LNCaP clone FGC (cell line): ENCODE measurements around the gene OVCH1.

Experiments used
- DNase-seq: peaks from one replicate; pipeline ENCODE4 v3.0.0-alpha.2; 2011; ENCODE audit warnings: low read depth
- H3K4me3 ChIP-seq: 2 replicates; pipeline ENCODE4 v1.5.1; 2011; ENCODE audit warnings: mild to moderate bottlenecking, low read depth, low read length, control low read depth
- CTCF ChIP-seq: IDR thresholded peaks from 2 replicates; pipeline ENCODE4 v1.5.1; 2012; ENCODE audit warnings: mild to moderate bottlenecking; ENCODE audit not compliant: control insufficient read depth, insufficient read depth; ENCODE audit errors: extremely low read depth

OVCH1 gene

DNA sequence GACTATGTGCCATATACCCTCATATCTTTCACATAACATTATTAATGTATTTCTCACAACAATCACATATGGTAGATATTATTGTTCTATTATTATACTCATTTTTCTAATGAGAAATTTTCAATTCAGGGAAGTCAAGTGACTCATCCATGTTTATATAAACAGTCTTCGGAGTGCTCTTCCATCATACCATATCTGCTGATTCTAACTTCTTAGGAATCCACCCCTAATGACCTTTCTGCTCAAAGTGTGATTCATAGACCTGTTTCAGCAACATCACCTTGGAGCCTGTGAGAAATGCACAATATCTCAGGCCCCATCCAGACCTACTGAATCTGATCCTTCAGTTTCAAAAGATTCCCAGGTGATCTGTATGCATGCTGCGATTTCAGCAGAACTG lies 39.8 kb upstream of the OVCH1 start:
- TF ChIP-seq CTCF, result no peak
- no peak overlapping the region for H3K4me3 ChIP-seq
- no peak for DNase-seq

GRCh38 chr12:29534935-29535334 lies 37.4 kb upstream of the OVCH1 start:
- TF ChIP-seq CTCF, result no peak
- no peak overlapping the region for H3K4me3 ChIP-seq
- no peak for DNase-seq

DNA sequence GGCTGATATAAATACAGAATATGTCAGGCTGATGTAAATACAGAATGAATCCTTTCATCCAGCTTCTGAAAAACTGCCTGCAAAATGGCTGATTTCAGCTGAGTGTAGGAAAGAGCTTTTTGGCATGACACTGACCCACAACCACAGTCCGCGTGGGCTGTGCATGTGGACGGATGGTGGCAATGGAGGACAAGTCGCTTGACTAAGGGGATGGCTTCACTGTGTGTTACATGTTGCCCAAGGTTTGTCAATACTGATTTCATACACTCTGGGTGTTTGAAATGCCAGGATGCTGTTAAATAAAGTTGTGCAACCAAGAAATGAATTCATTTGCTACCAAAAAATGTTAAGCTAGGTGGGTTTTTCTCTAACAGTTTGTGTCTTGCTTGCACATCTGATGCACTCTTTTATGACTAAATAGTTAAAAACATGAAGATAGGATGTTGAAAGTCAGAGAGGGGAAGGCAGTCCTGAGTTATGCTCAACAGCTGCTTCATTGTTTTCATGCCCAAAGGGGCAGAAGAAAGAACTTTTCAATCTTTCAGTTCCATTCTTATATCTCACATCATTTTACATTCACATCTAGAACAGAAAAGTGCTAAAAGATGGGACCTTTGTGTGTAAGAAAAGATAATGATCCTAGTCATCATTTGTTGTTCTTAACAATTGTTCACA lies 36.5 kb upstream of the OVCH1 start:
- DNase-seq, result no peak
- TF ChIP-seq CTCF, result no peak
- no peak overlapping the region for H3K4me3 ChIP-seq

DNA sequence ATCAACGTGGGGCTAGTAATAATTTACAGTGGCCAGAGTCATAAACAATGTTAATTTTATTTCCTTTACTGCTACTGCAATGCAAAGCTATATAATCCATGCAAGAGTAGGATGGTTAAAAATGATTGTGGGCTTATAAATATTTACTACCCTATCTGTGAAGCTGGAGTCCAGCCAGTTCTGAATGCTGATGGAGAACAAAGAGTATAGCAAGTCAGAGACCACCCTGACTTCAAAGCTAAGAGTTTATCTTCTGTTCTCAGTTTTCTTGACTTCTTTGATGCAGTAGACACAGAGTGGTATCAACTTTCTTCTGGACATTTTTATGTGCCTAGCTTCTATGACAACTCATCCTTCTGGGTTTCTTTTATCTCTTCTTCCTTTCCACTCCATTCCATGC lies 34.0 kb upstream of the OVCH1 start:
- H3K4me3 ChIP-seq, result no peak overlapping the region
- DNase-seq, result no peak
- TF ChIP-seq CTCF, result no peak

DNA sequence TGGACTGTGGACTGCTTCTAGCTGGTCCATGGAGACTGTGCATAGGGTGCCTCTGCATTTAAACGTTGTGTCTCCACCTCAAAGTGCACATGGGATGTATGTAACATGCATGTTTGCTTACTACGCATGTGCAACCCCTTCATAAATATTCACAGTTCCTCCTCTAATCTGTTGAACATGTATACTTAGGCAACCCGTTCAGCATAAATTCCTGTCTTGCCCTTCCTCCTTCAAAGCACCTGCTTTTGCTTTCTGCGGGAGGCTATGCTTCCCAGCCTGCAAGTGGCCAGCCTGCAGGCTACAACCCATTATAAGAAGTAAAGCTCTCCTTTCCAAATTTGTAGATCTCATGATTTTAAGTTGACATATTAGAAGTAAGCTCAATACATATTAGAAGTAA lies 33.0 kb upstream of the OVCH1 start:
- no peak for TF ChIP-seq CTCF
- no peak overlapping the region for H3K4me3 ChIP-seq
- DNase-seq, result no peak

- no peak for TF ChIP-seq CTCF
- no peak overlapping the region for H3K4me3 ChIP-seq
- no peak for DNase-seq
Observed at GRCh38 chr12:29528161-29528560, 30.7 kb upstream of the OVCH1 start.

- no peak overlapping the region for H3K4me3 ChIP-seq
- no peak for TF ChIP-seq CTCF
- no peak for DNase-seq
Observed at GRCh38 chr12:29521951-29522350, 24.5 kb upstream of the OVCH1 start.
